H1 (cell line): ENCODE results near the gene ABCG1.

Experiments
- BRCA1 ChIP-seq: IDR thresholded peaks from 2 replicates; pipeline ENCODE4 v1.6.1; 2012; ENCODE audit warnings: low read depth, low read length, improper control_type of control experiment
- CTBP2 ChIP-seq: IDR thresholded peaks from 2 replicates; pipeline ENCODE4 v1.7.0; 2011; ENCODE audit warnings: borderline replicate concordance, mild to moderate bottlenecking, moderate library complexity, mixed read lengths, low read length; ENCODE audit not compliant: insufficient read depth, insufficient read length
- CTCF ChIP-seq, 3 experiments: IDR thresholded peaks; 1 replicate in 2 of 3; 2 replicates in 1 of 3; pipeline versions ENCODE4 v1.5.1 to v1.6.1; 2011; ENCODE audit warnings: low read length in 3 of 3, mild to moderate bottlenecking in 3 of 3, inconsistent platforms in 2 of 3, low read depth in 1 of 3, moderate library complexity in 1 of 3; ENCODE audit not compliant: insufficient read depth in 1 of 3; ENCODE audit errors: control extremely low read depth in 1 of 3
- SRF ChIP-seq: IDR thresholded peaks from 2 replicates; pipeline ENCODE4 v1.6.1; 2011; ENCODE audit warnings: mild to moderate bottlenecking, low read depth, low read length, moderate library complexity
- TEAD4 ChIP-seq: IDR thresholded peaks from 2 replicates; pipeline ENCODE4 v1.6.1; 2012; ENCODE audit warnings: low read depth, low read length, inconsistent platforms, mixed read lengths

GRCh38 chr21:42265231-42265812 lies 46.4 kb downstream of the ABCG1 start:
- TF ChIP-seq CTCF (IDR thresholded peaks at IDR 0.05; ENCODE audit: control extremely low read depth in 1 of 3, insufficient read depth in 1 of 3, low read depth in 1 of 3, low read length in 3 of 3) (no peak), BRCA1 (no peak), SRF (no peak), TEAD4 (no peak), CTBP2 (no peak)
